ENCODE measurements around the gene ALX3.
"Not testable (repeated sequence)": the region's sequence is repeated elsewhere in the genome, so short reads cannot be mapped to it uniquely, and the experiment has no call there.

Gene ALX3

DNA sequence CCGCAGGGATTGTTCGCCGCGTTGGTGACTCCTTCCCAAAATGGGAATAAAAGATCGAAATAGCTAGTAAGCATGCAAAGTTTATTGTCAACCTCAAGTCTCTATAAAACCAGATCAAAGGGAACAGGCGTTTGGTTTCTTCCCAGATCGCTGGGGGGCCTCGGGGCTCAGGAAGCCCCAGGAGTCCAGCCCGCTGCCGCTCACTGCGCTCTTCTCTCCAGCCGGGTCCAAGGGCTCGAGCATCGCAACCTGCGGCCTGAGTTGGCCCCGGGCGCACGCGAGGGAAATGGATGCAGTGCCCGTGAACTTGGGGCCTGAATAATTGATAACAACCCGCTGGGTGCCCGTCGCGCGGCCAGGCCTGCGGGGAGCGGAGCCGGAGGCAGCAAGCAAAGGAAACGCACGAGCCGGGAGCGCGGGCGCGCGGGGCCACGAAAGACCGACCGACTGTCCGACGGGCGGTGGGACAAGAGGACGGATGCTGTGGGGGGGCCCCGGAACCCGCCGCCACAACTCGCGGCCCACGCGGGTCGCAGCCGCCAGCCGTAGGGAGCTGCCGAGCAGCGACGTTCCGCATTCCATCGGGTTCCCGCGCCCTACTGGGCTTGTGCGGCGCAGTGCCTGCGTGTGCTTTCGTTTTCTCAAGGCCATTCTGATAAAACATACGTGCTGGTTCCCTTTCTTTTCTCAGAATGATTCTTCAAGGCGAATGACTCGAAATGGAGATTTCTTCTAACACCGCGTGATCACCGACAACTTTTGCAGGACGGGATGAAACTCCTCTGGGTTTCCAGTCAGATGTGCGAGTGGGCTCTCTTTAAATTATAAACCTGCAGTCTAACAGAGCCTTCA lies 14.0 kb upstream of the ALX3 start:
- TF ChIP-seq, protein P1, sequence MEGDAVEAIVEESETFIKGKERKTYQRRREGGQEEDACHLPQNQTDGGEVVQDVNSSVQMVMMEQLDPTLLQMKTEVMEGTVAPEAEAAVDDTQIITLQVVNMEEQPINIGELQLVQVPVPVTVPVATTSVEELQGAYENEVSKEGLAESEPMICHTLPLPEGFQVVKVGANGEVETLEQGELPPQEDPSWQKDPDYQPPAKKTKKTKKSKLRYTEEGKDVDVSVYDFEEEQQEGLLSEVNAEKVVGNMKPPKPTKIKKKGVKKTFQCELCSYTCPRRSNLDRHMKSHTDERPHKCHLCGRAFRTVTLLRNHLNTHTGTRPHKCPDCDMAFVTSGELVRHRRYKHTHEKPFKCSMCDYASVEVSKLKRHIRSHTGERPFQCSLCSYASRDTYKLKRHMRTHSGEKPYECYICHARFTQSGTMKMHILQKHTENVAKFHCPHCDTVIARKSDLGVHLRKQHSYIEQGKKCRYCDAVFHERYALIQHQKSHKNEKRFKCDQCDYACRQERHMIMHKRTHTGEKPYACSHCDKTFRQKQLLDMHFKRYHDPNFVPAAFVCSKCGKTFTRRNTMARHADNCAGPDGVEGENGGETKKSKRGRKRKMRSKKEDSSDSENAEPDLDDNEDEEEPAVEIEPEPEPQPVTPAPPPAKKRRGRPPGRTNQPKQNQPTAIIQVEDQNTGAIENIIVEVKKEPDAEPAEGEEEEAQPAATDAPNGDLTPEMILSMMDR (IDR thresholded peaks at IDR 0.05; ENCODE audit: low read depth, low read length, missing control alignments), result no peak
- DNase-seq (ENCODE audit: extremely low read depth, low read depth), result no peak
- peak overlapping the region; percentile 44 for H3K4me3 ChIP-seq (replicated peaks; ENCODE audit: low read depth, low read length)

DNA sequence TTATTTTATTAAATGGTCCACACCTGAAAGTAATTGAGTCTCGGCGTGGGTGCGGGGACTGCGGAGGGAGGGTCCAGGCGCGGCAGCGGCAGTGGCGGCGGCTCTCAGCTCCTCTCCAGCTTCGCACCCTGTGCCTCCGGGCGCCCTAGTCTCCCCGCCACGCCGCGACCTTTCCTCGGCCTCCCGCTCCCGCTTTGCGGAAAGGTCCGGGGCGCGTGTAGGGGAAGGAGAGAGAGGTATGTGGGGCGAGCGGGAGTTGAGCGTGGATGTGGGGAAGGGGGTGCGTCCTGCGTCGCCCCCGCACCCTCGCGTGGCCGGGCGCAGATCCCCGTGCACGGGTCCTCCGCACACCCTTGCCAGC lies 13.4 kb upstream of the ALX3 start:
- TF ChIP-seq, protein P1 (IDR thresholded peaks at IDR 0.05; ENCODE audit: low read depth, low read length, missing control alignments), result no peak
- no peak for DNase-seq (ENCODE audit: extremely low read depth, low read depth)
- H3K4me3 ChIP-seq (replicated peaks; ENCODE audit: low read depth, low read length), result no peak overlapping the region; the same call in 1 of the 2 replicates

DNA sequence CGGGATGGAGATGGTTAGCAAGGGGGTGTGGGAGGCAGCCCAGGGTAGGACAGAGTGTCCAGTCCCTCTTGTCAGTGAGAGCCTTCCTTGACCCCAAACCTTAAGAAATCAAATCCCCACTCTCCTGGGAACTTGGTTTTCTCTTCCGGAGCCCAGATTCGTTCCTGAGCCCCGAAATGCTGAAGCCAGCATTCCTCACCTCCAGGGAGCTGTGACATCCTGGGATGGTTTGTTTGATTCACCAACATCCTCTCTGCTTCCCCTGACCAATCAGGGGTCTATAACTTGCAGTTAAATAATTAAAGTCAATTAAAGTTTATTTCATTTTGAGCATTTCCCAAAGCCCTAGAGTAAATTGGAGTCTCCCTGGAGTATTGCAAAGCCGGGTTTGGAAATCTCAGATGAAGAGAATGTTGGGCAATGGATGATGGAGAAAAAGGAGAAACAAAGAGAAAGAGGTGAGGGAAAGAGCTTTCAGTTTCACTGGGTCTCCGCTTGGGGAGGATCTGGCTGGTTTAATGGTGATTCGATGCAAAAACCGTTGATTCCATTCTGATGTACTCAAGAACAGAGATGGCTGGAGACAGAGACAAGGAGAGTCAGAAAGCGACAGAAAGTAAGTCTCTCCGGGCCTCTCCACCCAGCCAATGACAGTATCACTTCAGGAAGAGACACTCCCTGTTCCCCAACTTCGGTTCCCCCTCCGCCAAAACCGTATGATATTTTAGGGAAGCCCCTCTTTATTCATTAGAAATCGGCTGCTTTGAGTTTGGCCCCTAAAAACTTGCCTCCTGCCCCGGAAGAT lies 12.8 kb upstream of the ALX3 start:
- TF ChIP-seq, protein P1 (IDR thresholded peaks at IDR 0.05; ENCODE audit: low read depth, low read length, missing control alignments), result no peak
- no peak for DNase-seq (ENCODE audit: extremely low read depth, low read depth)
- H3K4me3 ChIP-seq (replicated peaks; ENCODE audit: low read depth, low read length), result no peak overlapping the region

DNA sequence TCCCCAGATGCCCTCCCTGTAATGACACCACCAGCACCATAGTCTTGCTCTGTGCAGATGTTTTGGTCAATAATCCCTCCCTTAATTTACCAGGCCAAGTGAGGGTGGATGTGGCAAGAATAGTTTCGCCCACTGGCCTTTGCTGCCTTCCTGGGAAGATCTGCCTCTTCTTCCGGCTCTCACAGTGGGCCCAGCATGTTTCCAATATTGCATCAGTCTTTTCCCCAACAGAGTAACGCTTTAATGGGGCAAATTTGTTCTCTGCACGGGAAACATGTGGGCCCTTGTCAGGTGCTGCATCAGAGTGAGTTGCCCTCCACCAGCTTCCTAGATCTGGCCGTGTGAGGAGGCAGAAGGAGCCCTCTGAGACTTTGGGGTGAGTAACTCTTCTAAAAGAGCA lies 12.0 kb upstream of the ALX3 start:
- no peak for DNase-seq (ENCODE audit: extremely low read depth, low read depth)
- H3K4me3 ChIP-seq (replicated peaks; ENCODE audit: low read depth, low read length), result no peak overlapping the region
- TF ChIP-seq, protein P1 (IDR thresholded peaks at IDR 0.05; ENCODE audit: low read depth, low read length, missing control alignments), result no peak

DNA sequence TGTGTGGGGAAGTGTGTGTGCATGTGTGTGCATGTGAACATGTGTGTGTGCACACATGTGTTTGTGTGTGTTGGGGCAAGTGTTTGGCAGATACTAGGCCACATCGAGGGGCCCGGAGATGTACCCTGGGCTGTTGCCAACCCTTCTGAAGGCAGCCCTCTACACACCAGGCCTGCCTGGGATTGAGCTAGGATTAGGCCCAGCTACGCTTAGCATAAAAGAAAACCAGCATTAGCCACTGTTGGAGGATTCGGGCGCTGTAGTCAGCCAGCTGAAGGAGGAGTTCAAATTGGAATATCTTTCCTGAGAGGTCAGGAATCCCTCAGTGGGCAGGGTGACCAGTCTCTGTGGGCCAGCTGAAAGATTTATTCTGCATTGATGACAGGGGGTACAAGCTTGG lies 10.6 kb upstream of the ALX3 start:
- TF ChIP-seq, protein P1 (IDR thresholded peaks at IDR 0.05; ENCODE audit: low read depth, low read length, missing control alignments), result no peak
- no peak for DNase-seq (ENCODE audit: extremely low read depth, low read depth)
- H3K4me3 ChIP-seq (replicated peaks; ENCODE audit: low read depth, low read length), result no peak overlapping the region

DNA sequence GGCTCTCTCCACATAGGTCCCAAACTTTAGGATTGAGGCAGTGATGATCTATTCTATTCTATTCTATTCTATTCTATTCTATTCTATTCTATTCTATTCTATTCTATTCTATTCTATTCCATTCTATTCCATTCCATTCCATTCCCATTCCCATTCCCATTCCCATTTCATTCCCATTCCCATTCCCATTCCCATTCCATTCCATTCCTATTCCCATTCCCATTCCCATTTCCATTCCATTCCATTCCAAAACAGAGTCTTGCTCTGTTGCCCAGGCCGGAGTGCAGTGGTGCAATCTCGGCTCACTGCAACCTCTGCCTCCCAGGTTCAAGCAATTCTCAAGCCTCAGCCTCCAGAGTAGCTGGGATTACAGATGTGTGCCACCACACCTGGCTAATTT lies 9.5 kb upstream of the ALX3 start:
- not testable (repeated sequence) for H3K4me3 ChIP-seq (replicated peaks; ENCODE audit: low read depth, low read length); DNase-seq (ENCODE audit: extremely low read depth, low read depth)

DNA sequence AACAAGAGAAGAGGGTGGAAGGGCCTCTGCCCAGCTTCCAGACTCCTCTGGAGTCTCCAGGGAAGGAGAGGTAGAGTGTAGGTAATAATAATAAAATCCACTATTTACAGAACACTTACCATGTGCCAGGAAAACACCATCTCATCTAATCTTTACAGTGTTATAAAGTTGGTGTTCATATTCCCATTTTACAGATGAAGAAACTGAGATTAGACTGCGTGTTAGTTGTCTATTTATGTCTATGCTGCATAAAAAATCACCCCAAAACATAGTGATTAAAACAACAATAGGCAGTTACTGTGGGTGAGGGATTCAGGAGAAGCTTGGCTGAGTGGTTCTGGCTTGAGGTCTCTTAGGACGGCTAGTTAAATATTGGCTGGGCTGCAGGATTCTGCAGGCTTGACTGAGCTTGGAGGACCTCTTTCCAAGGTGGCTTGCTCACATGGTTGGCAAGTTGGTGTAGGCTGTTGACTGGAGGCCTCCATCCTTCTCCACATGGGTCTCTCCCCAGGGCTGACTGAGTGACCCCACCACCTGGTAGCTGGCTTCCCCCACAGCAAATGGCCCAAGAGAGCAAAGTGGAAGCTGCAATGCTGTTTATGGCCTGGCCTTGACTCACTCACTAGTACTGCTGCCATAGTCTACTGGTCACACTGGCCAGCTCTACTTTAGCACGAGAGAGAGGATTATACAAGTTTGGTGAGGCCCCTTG lies 6.5 kb upstream of the ALX3 start:
- DNase-seq (ENCODE audit: extremely low read depth, low read depth), result no peak
- no peak overlapping the region for H3K4me3 ChIP-seq (replicated peaks; ENCODE audit: low read depth, low read length)
- TF ChIP-seq, protein P1 (IDR thresholded peaks at IDR 0.05; ENCODE audit: low read depth, low read length, missing control alignments), result no peak

Data from HFF-Myc (cell line).